GM13977 (cell line): ENCODE data around the gene RNF113A.
"Not testable (repeated sequence)": the region's sequence is repeated elsewhere in the genome, so short reads cannot be mapped to it uniquely, and the experiment has no call there.

Experiments used
- DNase-seq: peaks from one replicate; pipeline ENCODE4 v3.0.0; 2012; ENCODE audit warnings: low spot score
- in situ Hi-C: fragments of 300-500 bp; cut with MboI; formaldehyde crosslinking; loops from one replicate; pipeline ENCODE4 v1.12.0; 2022; ENCODE audit warnings: low sequenced_read_pairs, low pct_unique_long_range_greater_than_20kb, mixed read lengths, inconsistent platforms; ENCODE audit not compliant: unreplicated experiment
- TF ChIP-seq, protein P1 (sequence below): IDR thresholded peaks from 2 replicates; pipeline ENCODE4 v1.5.1; 2012; ENCODE audit warnings: mild to moderate bottlenecking, control low read depth; ENCODE audit not compliant: insufficient read depth; ENCODE audit errors: extremely low read depth, missing control alignments

The RNF113A gene

DNA sequence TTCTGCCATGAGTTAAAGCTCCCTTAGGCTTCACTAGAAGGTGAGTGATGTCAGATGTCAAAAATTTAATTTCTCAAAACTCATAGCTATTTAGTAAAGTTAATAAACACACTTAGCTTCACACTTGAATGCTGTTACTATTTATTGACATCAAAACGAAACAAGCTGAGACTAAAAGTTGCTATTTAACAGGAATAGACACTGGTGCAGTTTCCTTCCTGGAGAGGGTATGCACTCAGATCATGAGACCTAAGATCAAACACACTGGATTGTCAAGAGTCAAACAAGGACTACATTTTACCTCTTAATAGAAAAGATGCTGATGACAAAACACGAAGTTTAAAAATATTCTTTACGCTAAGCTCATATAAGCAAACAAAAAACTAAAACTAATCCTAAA is 37.6 kb downstream of the RNF113A start:
- in situ Hi-C loops = no loop called here
- TF ChIP-seq, protein P1, sequence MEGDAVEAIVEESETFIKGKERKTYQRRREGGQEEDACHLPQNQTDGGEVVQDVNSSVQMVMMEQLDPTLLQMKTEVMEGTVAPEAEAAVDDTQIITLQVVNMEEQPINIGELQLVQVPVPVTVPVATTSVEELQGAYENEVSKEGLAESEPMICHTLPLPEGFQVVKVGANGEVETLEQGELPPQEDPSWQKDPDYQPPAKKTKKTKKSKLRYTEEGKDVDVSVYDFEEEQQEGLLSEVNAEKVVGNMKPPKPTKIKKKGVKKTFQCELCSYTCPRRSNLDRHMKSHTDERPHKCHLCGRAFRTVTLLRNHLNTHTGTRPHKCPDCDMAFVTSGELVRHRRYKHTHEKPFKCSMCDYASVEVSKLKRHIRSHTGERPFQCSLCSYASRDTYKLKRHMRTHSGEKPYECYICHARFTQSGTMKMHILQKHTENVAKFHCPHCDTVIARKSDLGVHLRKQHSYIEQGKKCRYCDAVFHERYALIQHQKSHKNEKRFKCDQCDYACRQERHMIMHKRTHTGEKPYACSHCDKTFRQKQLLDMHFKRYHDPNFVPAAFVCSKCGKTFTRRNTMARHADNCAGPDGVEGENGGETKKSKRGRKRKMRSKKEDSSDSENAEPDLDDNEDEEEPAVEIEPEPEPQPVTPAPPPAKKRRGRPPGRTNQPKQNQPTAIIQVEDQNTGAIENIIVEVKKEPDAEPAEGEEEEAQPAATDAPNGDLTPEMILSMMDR = no peak
- no peak for DNase-seq

DNA sequence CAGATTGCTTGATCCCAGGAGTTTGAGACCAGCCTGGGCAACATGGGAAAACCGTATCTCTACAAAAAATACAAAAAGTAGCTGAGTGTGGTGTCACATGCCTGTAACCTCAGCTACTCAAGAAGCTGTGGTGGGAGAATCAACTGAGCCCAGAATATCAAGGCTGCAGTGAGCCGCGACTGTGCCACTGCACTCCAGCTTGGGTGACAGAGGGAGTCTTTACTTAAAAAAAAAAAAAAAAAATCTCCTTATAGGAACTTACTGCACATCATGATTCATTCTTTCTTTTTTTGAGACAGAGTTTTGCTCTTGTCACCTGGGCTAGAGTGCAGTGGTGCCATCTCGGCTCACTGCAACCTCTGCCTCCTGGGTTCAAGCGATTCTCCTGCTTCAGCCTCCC is 43.1 kb downstream of the RNF113A start:
- no peak for DNase-seq
- in situ Hi-C loops = no loop called here
- TF ChIP-seq, protein P1 = no peak

DNA sequence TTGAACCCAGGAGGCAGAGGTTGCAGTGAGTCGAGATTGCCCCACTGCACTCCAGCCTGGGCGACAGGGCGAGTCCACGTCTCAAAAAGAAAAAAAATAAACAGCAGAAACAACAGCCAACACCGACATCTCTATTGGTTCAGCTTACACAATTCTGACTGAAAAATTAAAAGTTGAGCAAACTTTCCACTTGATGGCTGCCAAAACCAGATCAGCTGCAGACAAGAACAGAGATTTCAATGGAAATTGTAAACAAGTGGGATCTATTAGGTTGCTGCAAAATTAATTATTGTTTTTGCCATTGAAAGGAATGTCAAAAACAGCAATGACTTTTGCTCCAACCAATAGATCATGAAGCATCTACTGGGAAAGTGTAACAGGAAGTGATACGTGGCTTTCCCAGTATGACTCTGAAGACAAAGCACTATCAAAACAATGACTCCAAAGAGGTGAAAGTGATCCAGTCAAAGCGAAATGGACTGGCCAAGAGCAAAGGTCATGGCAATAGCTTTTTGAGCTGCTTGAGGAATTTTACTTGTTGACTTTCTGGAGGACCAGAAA is 45.1 kb downstream of the RNF113A start:
- in situ Hi-C loops = no loop called here
- no peak for DNase-seq
- TF ChIP-seq, protein P1 = no peak

DNA sequence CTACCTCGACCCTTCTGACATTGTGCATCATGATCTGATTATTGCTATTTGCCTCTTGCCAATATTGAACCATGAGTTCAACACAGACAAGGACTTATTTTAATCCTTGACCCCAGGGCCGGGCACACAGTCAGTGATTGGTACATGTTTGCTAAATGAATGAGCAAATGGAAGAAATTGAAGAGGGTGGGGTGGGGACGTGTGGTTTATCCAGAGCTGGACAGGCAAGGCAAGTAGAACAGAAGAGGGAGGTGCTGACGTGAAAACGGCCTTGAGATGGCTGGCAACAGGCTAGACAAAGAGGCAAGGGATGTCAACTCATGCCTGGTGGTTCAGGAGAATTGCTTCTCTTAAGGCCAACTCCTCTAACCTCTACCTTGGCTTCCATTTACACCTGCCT is 47.3 kb downstream of the RNF113A start:
- DNase-seq, in situ Hi-C loops: not testable (repeated sequence)

DNA sequence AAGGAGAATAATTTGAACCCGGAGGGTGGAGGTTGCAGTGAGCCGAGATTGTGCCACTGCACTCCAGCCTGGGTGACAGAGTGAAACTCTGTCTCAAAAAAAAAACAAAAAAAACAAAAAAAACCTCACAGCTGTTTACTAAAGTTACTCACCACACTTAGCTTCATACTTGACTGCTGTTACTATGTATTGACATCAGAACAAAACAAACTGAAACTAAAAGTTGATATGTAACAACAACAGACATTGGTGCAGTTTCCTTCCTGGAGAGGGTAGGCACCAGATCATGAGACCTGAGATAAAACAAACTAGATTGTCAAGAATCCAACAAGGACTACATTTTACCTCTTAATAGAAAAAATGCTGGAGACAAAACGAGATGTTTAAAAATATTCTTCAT is 49.8 kb downstream of the RNF113A start:
- in situ Hi-C loops = not testable (repeated sequence)
- DNase-seq = peak; percentile 50
